NCI-H2196 treated with DMSO at 0.1 percent for 48 hours (cell line): ENCODE data around the gene OR5H6.
"Not testable (repeated sequence)": the region's sequence is repeated elsewhere in the genome, so short reads cannot be mapped to it uniquely, and the experiment has no call there.

Experiments
- DNase-seq: peaks from one replicate; lab custom pipeline; 2025; ENCODE audit not compliant: unreplicated experiment; lab: John Stamatoyannopoulos, UW

The OR5H6 gene

GRCh38 chr3:98263944-98264343 lies at the start of gene OR5H6:
Gene OR5H6 (plus strand): TSS chr3:98264244. CDS start chr3:98264333, 89 bp downstream.
- no peak for DNase-seq

- no peak for DNase-seq
These were observed 49.0 kb upstream of the OR5H6 start for GRCh38 chr3:98215051-98215450.

- no peak for DNase-seq
These were observed 40.0 kb upstream of the OR5H6 start for GRCh38 chr3:98223907-98224672.

- no peak for DNase-seq
These were observed 31.6 kb upstream of the OR5H6 start for GRCh38 chr3:98232489-98232888.

- DNase-seq, result no peak
These were observed 30.6 kb upstream of the OR5H6 start for GRCh38 chr3:98233468-98233867.

GRCh38 chr3:98240131-98240530 lies 23.9 kb upstream of the OR5H6 start:
- DNase-seq, result no peak

GRCh38 chr3:98242155-98242554 lies 21.9 kb upstream of the OR5H6 start:
- no peak for DNase-seq

- no peak for DNase-seq
These were observed 20.2 kb upstream of the OR5H6 start for GRCh38 chr3:98243843-98244242.

GRCh38 chr3:98246142-98246541 lies 17.9 kb upstream of the OR5H6 start:
- no peak for DNase-seq

GRCh38 chr3:98256026-98256425 lies 8.0 kb upstream of the OR5H6 start:
- not testable (repeated sequence) for DNase-seq

GRCh38 chr3:98259707-98260106 lies 4.3 kb upstream of the OR5H6 start:
- DNase-seq, result no peak

GRCh38 chr3:98262046-98262445 lies 2.0 kb upstream of the OR5H6 start:
- no peak for DNase-seq

GRCh38 chr3:98269846-98270245 lies 5.8 kb downstream of the OR5H6 start:
- no peak for DNase-seq

GRCh38 chr3:98272126-98272525 lies 8.1 kb downstream of the OR5H6 start:
- DNase-seq, result no peak

- no peak for DNase-seq
These were observed 10.9 kb downstream of the OR5H6 start for GRCh38 chr3:98274914-98275313.

GRCh38 chr3:98282205-98282604 lies 18.2 kb downstream of the OR5H6 start, which contains the start of gene OR5H2:
Gene OR5H2 (plus strand): TSS chr3:98282505. CDS start chr3:98282903, 398 bp downstream.
- DNase-seq, result no peak

- DNase-seq, result no peak
These were observed 26.9 kb downstream of the OR5H6 start for GRCh38 chr3:98290916-98291315.

- DNase-seq, result no peak
These were observed 27.4 kb downstream of the OR5H6 start for GRCh38 chr3:98291332-98291957.
